Raji (cell line): ENCODE measurements around the gene RFC2.

Source experiments
- POLR2A ChIP-seq: IDR thresholded peaks from 2 replicates; pipeline ENCODE4 v1.6.1; 2011; ENCODE audit warnings: low read depth, low read length, control low read depth; ENCODE audit not compliant: insufficient read depth

Gene RFC2

GRCh38 chr7:74193913-74194312 lies 60.3 kb downstream of the RFC2 start:
- no peak for TF ChIP-seq POLR2A

GRCh38 chr7:74193054-74193453 lies 61.1 kb downstream of the RFC2 start:
- no peak for TF ChIP-seq POLR2A

DNA sequence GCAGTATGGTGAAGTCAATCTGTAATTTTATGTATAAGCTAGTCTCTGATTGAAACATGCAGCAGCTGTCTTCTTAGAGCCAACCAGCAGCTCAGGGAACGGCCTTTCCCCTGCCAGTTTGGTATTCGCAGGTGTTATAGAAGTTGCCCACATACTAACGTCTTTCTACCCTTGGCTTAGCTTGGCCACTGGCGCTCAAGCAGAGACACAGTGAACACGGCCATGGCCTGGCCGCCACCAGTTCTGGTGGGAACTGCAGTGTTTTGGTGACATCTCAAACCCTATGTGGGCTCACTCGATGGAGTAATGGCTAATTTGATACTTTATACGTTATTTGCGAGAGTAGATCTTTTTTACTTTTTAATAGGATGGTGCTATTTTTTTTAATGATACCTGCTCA lies 63.0 kb downstream of the RFC2 start:
- TF ChIP-seq POLR2A, result no peak

DNA sequence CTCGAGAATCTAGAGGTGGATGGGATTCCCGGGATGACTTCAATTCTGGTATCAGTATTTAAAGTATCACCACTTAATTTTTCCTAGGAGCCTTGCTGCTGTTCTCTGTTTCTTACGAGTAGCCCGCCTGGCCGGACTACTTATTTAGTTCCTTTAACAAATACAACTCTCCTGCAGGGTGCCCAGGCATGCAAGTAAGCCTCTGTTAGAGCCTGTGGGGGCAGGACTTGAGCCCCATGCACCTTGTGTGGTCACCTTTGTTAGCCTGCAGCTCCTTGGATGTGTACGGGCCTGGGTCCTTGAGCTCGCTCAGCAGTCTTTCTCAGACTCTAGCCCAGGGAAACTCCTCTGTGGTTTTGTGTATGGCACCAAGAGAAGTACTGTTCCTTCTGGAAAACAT lies 63.9 kb downstream of the RFC2 start:
- no peak for TF ChIP-seq POLR2A

DNA sequence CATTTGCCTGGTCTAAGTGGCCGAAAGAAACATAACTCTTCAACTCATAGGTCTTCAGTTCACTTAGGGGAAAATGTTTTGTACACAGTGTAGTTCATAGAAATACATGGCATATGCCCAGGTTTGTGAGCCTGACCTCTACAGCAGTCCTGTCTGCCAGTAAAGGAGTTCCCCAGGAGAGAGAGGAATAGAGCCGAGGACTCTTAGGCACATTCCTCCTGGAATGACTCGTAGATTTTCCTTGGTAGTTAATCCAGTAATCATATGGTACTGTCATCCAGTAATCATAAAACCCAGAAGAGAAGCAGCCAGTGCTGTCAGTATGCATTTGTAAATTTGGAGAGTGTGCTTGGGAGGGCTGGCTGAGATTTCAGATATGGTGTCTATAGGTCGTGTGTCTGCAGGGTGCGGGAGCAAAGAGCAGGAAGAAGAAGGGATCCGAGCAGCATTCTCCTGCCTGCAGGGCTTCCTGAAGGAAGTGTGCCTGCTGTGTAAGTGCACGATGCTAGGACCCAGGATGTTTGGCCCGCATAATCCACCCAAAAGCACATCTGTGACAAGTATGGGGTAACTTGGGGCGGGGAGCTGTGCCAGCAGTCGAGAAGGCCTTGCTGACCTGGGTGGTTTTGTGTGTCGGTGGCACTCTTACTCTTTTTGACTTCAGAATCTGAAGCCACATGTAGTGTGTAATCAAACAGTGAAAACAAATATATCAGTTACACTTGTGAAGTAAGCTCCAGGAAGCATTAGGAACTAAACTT lies 66.1 kb downstream of the RFC2 start:
- TF ChIP-seq POLR2A, result no peak

- TF ChIP-seq POLR2A, result no peak
Measured at GRCh38 chr7:74185636-74186035, 68.6 kb downstream of the RFC2 start.

GRCh38 chr7:74185016-74185415 lies 69.2 kb downstream of the RFC2 start:
- TF ChIP-seq POLR2A, result no peak

DNA sequence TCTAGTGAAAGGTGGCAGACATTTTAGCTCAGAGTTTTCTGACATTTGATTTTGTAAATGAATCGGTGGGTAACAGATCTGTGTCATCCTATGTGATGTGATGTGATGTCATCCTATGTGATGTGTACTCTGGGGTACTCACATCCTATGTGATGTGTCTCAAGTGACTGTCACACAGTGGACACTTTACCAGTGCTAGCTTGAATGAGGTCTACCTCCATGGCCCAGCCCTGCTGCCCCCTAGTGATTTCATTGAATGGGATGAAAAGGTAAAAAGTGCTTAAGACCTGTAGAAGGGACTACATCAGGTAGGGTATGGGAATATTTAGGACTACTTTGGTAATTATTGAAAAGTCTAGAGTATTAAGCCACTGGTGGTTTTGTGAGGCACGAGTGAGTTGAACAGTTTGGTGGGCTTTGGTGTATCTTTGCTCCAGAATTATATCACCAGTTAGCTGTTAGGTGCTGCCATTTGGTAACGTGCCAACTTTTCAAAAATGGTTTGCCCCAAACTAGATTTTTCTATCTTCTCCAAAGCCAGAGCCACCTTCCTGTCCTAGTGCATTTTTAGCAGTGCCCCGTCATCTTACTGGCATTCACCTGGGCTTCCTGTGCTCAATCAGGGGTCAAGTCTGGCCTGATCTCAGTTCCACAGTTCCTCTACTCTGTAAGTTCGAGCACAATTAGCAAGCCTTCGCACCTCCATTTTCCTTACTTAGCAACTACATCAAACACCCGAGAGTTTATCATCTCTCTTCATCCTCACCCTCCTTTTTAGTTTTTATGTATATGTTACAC lies 70.3 kb downstream of the RFC2 start:
- no peak for TF ChIP-seq POLR2A

- no peak for TF ChIP-seq POLR2A
Measured at GRCh38 chr7:74183142-74183541, 71.1 kb downstream of the RFC2 start.

- no peak for TF ChIP-seq POLR2A
Measured at GRCh38 chr7:74182453-74183090, 71.6 kb downstream of the RFC2 start.

DNA sequence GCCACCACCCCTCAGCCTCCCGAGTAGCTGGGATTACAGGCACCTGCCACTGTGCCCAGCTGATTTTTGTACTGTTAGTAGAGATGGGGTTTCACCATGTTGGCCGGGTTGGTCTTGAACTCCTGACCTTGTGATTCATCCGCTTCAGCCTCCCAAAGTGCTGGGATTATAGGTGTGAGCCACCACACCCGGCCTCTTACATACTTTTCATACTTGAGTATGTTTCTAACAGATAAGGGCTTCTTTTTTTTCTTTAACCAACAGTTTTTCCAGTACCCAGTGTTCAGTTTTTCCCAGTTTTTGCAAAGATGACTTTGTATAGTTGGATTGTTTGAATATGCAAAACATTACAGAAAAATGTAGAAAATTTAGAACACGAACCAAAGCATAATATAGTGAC lies 72.4 kb downstream of the RFC2 start:
- TF ChIP-seq POLR2A, result no peak
